Liver (tissue), 9 donors: Measurements from ENCODE around the gene GLRX. TPM values are rescaled to one million over a fixed set of nuclear protein-coding genes. Genes with fewer than 3 reads are reported as not detected.

Experiments used
- DNase-seq: peaks from one replicate; pipeline ENCODE4 v3.0.0-alpha.2; 2017; ENCODE audit warnings: low spot score
- H3K27ac ChIP-seq, 2 donors: one replicate each; pipeline ENCODE4 v1.7.0; 2013; ENCODE audit warnings: inconsistent platforms in 2 of 2, low read length in 2 of 2, control low read depth in 1 of 2, low read depth in 1 of 2, mild to moderate bottlenecking in 1 of 2
- H3K27me3 ChIP-seq, 4 donors: one replicate each; pipeline versions ENCODE4 v1.6.1 to v1.7.0; 2013; ENCODE audit warnings: low read length in 3 of 4, inconsistent platforms in 1 of 4, mild to moderate bottlenecking in 1 of 4, moderate library complexity in 1 of 4; ENCODE audit not compliant: control insufficient read depth in 4 of 4, insufficient read depth in 4 of 4
- H3K36me3 ChIP-seq, 4 donors: one replicate each; pipeline versions ENCODE4 v1.6.1 to v1.7.0; 2013; ENCODE audit warnings: low read length in 3 of 4, mild to moderate bottlenecking in 3 of 4, low read depth in 1 of 4, moderate library complexity in 1 of 4; ENCODE audit not compliant: control insufficient read depth in 4 of 4, insufficient read depth in 3 of 4
- H3K4me1 ChIP-seq, 4 donors: one replicate each; pipeline versions ENCODE4 v1.6.1 to v1.7.0; 2013; ENCODE audit warnings: low read length in 3 of 4, mild to moderate bottlenecking in 3 of 4, moderate library complexity in 1 of 4; ENCODE audit not compliant: control insufficient read depth in 4 of 4, insufficient read depth in 4 of 4
- H3K4me3 ChIP-seq, 3 donors: one replicate each; pipeline versions ENCODE4 v1.6.1 to v1.7.0; 2013; ENCODE audit warnings: low read length in 3 of 3, control low read depth in 1 of 3, low read depth in 1 of 3, mild to moderate bottlenecking in 1 of 3
- H3K9ac ChIP-seq, 2 donors: one replicate each; pipeline ENCODE4 v1.7.0; 2013; ENCODE audit warnings: low read length in 2 of 2, mild to moderate bottlenecking in 2 of 2, moderate library complexity in 2 of 2, control low read depth in 1 of 2, low read depth in 1 of 2
- H3K9me3 ChIP-seq, 4 donors: one replicate each; pipeline versions ENCODE4 v1.6.1 to v1.7.0; 2013; ENCODE audit warnings: low read length in 3 of 4; ENCODE audit not compliant: control insufficient read depth in 4 of 4
- EGR1 ChIP-seq, 2 donors: IDR thresholded peaks; 2 replicates each; pipeline ENCODE4 v1.6.1; 2016 to 2018; ENCODE audit warnings: antibody characterized with exemption in 2 of 2, low read depth in 2 of 2
- FOXA1 ChIP-seq: IDR thresholded peaks from 2 replicates; pipeline ENCODE4 v1.6.1; 2016; ENCODE audit warnings: antibody characterized with exemption
- FOXA2 ChIP-seq: IDR thresholded peaks from 2 replicates; pipeline ENCODE4 v1.6.1; 2016; ENCODE audit warnings: antibody characterized with exemption
- GABPA ChIP-seq, 2 donors: IDR thresholded peaks in 1 of 2; conservative IDR thresholded peaks in 1 of 2; 2 replicates each; pipeline ENCODE4 v1.6.1; 2016; ENCODE audit warnings: antibody characterized with exemption in 2 of 2, mild to moderate bottlenecking in 1 of 2, moderate library complexity in 1 of 2
- HNF4A ChIP-seq, 2 donors: conservative IDR thresholded peaks; 2 replicates each; pipeline ENCODE4 v1.6.1; 2016; ENCODE audit warnings: antibody characterized with exemption in 2 of 2, mild to moderate bottlenecking in 2 of 2
- JUND ChIP-seq, 2 donors: IDR thresholded peaks; 2 replicates each; pipeline ENCODE4 v1.6.1; 2016; ENCODE audit warnings: antibody characterized with exemption in 2 of 2
- RAD21 ChIP-seq, 2 donors: IDR thresholded peaks; 2 replicates each; pipeline ENCODE4 v1.6.1; 2016; ENCODE audit warnings: antibody characterized with exemption in 2 of 2, mild to moderate bottlenecking in 2 of 2
- RXRA ChIP-seq, 2 donors: IDR thresholded peaks; 2 replicates each; pipeline ENCODE4 v1.6.1; 2017 to 2018; ENCODE audit warnings: antibody characterized with exemption in 2 of 2, mild to moderate bottlenecking in 1 of 2
- TAF1 ChIP-seq: conservative IDR thresholded peaks from 2 replicates; pipeline ENCODE4 v1.6.1; 2016; ENCODE audit warnings: antibody characterized with exemption, mild to moderate bottlenecking
- YY1 ChIP-seq: IDR thresholded peaks from 2 replicates; pipeline ENCODE4 v1.6.1; 2016; ENCODE audit warnings: antibody characterized with exemption, mild to moderate bottlenecking
- WGBS: extraction: QIAGEN DNeasy Blood & Tissue Kit; methylation state at CpG from one replicate; pipeline ENCODE4 v1.1.7; 2013; 5-methylcytosine and 5-hydroxymethylcytosine counted together
- polyA plus RNA-seq, 2 donors: library from polyadenylated mRNA; stranded (reverse) in 1 of 2; unstranded in 1 of 2; fragments of 200-250 nt in 1 of 2; fragments of >200 nt in 1 of 2; fragmentation: Nextera tagmentation in 1 of 2; extraction: Ambion mirVana in 1 of 2; gene quantifications; one replicate each; pipeline versions ENCODE4 v1.2.1 to v1.2.3, GENCODE V29; 2013 to 2015
- total RNA-seq, 2 donors: library from RNA; depleted of rRNA; stranded (reverse); fragments of >200 nt; gene quantifications; one replicate each; pipeline ENCODE4 v1.2.3, GENCODE V29; 2014
- TF ChIP-seq, protein P1 (sequence below): IDR thresholded peaks from 2 replicates; pipeline ENCODE4 v1.6.1; 2016; ENCODE audit warnings: antibody characterized with exemption
- TF ChIP-seq, protein P2 (sequence below): IDR thresholded peaks from 2 replicates; pipeline ENCODE4 v1.6.1; 2016; ENCODE audit warnings: antibody characterized with exemption, mild to moderate bottlenecking
- TF ChIP-seq, protein P3 (sequence below): IDR thresholded peaks from 2 replicates; pipeline ENCODE4 v1.6.1; 2016; ENCODE audit warnings: antibody characterized with exemption
- donor health status: healthy.
- donor health status: healthy.
- donor health status: healthy.
- donor health status: healthy.
- donor health status: healthy.

The GLRX gene
- total and polyA plus RNA-seq, 4 donors: 48.2 to 187 (median 107) TPM

DNA sequence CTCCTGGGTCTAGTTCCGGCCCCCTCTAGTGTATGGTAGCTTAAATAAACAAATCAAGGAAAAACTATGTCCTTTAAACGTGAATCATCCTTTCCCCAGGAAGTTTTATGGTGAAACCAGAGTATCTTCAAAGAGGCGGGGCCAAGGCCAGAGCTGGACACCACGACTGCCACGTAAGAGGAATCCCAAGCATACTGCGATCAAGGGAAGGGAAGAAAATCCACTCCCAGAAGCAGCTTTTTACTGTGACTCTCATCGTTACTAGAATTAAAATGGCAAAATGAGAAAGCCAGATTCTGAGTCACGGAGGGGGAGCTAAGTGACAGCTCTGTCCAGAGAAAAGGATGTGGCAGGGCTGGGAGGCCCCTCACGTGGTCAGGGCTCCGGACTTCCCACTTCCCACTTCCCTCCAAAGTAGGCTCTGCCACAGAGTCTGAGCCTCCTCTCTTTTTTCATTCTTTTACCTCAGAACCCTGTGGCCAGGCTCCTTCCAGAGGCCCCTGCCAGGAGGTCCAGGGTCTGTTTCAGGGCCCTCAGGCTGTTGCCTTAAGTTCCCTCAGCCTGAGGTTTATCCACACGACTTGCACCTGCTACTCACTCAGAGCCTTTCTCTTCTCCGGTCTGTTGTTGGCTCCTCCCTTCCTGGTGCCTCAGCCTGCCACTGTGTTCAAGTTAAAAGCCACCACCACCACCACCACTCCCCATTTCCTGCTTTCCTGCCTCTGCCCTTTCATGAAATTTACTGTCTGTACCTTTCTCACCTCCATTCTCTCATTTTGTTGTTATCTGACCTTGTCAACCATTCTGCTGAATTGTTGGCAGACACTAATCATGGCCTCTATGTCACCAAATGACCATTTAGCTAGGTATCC is 1.4 kb upstream of the GLRX start:
- WGBS: 46% methylated on average over 12 of the region's 12 CpGs
- peak overlapping the region; percentile 74 to 90 for H3K27ac ChIP-seq
- TF ChIP-seq TAF1 (no peak), JUND (IDR thresholded peaks at IDR 0.05) (peak; percentile 46 to 70), YY1 (peak; percentile 51), FOXA2 (no peak), FOXA1 (no peak), EGR1 (IDR thresholded peaks at IDR 0.05; ENCODE audit: low read depth in 2 of 2) (peak in 1 of 2 donors; percentile 9)
- TF ChIP-seq, protein P1, sequence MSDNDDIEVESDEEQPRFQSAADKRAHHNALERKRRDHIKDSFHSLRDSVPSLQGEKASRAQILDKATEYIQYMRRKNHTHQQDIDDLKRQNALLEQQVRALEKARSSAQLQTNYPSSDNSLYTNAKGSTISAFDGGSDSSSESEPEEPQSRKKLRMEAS: peak; percentile 68
- TF ChIP-seq, protein P2, sequence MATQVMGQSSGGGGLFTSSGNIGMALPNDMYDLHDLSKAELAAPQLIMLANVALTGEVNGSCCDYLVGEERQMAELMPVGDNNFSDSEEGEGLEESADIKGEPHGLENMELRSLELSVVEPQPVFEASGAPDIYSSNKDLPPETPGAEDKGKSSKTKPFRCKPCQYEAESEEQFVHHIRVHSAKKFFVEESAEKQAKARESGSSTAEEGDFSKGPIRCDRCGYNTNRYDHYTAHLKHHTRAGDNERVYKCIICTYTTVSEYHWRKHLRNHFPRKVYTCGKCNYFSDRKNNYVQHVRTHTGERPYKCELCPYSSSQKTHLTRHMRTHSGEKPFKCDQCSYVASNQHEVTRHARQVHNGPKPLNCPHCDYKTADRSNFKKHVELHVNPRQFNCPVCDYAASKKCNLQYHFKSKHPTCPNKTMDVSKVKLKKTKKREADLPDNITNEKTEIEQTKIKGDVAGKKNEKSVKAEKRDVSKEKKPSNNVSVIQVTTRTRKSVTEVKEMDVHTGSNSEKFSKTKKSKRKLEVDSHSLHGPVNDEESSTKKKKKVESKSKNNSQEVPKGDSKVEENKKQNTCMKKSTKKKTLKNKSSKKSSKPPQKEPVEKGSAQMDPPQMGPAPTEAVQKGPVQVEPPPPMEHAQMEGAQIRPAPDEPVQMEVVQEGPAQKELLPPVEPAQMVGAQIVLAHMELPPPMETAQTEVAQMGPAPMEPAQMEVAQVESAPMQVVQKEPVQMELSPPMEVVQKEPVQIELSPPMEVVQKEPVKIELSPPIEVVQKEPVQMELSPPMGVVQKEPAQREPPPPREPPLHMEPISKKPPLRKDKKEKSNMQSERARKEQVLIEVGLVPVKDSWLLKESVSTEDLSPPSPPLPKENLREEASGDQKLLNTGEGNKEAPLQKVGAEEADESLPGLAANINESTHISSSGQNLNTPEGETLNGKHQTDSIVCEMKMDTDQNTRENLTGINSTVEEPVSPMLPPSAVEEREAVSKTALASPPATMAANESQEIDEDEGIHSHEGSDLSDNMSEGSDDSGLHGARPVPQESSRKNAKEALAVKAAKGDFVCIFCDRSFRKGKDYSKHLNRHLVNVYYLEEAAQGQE: peak; percentile 10
- no peaks in the 10 kb centered on the region for H3K9me3 ChIP-seq
- no peak for DNase-seq
- H3K4me1 ChIP-seq: peaks cover 3 to 67% (median 42%) of the 10 kb centered on the region in 4 donors
- H3K4me3 ChIP-seq: no peak overlapping the region
- H3K9ac ChIP-seq: peak overlapping the region in 1 of 2 donors; percentile 36
- H3K36me3 ChIP-seq: no peaks in the 10 kb centered on the region
- no peaks in the 10 kb centered on the region for H3K27me3 ChIP-seq

DNA sequence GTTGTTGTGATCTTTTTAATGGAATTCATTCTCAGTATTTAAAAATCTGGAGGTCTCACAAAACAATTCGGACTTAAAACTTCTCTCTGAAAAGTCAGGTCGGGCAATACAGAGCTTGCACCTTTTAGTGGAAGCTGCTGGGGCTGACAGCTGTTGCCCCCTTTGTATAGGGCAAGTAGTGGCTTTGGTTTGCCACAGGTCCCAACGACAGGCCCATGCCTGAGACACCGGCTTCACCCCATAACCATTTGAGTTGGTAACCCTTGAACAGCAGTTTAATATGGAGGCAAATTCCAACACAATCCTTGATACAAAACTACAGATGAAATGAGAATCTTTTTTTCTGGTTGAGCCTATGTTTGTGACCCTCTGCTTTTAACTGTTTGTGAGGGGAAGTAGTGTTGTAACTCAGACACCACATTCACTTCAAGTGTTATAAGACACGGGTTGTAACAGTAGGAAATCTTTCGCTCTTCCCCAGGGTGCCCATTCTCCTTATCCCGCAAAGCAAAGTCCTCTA is 752 bp upstream of the GLRX start:
- WGBS: 61% methylated on average over 7 of the region's 7 CpGs
- H3K4me1 ChIP-seq: peaks cover 5 to 70% (median 47%) of the 10 kb centered on the region in 4 donors

More for the DNA sequence above, 752 bp upstream of the GLRX start:
- TF ChIP-seq FOXA1 (no peak), JUND (IDR thresholded peaks at IDR 0.05) (no peak), RAD21 (IDR thresholded peaks at IDR 0.05) (no peak), RXRA (IDR thresholded peaks at IDR 0.05) (no peak), YY1 (no peak), GABPA (IDR thresholded peaks at IDR 0.05 in 1 of 2, conservative IDR thresholded peaks at IDR 0.05 in 1 of 2) (no peak), HNF4A (conservative IDR thresholded peaks at IDR 0.05) (no peak), EGR1 (IDR thresholded peaks at IDR 0.05; ENCODE audit: low read depth in 2 of 2) (no peak)
- TF ChIP-seq, protein P2: no peak
- TF ChIP-seq, protein P1: no peak
- TF ChIP-seq, protein P3, sequence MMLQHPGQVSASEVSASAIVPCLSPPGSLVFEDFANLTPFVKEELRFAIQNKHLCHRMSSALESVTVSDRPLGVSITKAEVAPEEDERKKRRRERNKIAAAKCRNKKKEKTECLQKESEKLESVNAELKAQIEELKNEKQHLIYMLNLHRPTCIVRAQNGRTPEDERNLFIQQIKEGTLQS: no peak
- H3K36me3 ChIP-seq: no peaks in the 10 kb centered on the region
- no peaks in the 10 kb centered on the region for H3K9me3 ChIP-seq
- H3K4me3 ChIP-seq: peak overlapping the region in 2 of 3 donors; percentile 78 to 98
- H3K27me3 ChIP-seq: no peaks in the 10 kb centered on the region
- peak overlapping the region; percentile 74 to 90 for H3K27ac ChIP-seq
- DNase-seq: no peak
- peak overlapping the region; percentile 36 to 70 for H3K9ac ChIP-seq
